GM19099 (cell line): ENCODE measurements around the gene HMX1.

Experiments used
- POLR2A ChIP-seq: IDR thresholded peaks from 3 replicates; pipeline ENCODE4 v1.6.1; 2011; ENCODE audit warnings: low read depth; ENCODE audit not compliant: insufficient read length; ENCODE audit errors: extremely low read depth

HMX1 gene

DNA sequence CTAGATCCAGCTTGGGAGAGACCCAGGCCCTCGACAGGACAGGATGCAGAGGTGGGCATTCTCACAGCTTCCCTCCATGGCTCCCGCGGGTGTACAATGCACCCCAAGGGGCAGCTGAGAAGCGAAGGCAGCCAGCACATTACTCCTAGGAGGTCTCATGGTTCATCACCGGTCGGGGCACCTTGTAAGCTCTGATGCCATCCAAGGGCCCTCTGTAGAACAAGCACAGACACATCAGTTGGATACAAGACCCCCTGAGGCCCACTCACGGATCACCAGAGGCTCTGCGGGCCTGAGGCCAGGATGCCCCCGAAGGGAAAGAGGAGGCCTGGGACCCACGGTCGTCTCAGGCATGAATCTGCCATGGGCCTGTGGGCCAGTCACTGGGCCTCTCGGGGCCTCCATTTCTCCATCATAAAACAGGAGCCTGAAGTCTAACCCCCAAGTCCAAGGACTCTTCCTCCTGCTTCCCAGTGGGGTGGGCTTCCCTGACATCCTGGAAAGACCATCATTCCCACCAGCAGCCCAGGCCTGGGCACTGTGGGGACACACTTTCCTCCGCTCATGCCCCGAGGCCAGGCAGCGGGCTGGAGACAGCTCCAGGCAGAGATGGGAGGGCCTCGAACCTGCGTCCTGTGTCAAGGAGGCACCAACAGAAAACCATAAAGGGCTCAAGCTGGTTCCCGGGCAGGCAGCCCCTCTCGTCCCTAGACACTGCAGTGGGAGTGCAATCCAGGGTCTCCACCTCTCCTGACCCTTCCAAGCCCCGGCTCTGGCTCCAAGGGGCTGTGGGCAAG is 20.1 kb downstream of the HMX1 start:
- no peak for TF ChIP-seq POLR2A

DNA sequence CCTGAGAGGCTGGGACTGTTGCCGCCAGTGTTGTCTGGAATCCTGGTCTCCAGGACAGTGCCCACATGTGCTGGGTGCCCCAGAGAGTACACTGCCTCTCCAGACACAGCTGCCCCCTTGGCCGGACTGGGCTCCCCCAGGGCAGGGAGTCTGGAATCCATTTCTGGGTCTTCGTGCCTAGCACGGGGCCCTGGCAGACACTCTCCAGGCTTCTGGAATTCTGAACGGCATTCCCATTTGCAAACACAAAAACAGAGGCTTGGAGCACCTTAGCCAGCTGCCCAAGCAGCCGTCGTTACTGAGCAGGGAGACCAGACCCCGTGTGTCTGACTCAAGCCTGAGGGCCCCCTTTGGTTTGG is 20.8 kb downstream of the HMX1 start:
- no peak for TF ChIP-seq POLR2A

DNA sequence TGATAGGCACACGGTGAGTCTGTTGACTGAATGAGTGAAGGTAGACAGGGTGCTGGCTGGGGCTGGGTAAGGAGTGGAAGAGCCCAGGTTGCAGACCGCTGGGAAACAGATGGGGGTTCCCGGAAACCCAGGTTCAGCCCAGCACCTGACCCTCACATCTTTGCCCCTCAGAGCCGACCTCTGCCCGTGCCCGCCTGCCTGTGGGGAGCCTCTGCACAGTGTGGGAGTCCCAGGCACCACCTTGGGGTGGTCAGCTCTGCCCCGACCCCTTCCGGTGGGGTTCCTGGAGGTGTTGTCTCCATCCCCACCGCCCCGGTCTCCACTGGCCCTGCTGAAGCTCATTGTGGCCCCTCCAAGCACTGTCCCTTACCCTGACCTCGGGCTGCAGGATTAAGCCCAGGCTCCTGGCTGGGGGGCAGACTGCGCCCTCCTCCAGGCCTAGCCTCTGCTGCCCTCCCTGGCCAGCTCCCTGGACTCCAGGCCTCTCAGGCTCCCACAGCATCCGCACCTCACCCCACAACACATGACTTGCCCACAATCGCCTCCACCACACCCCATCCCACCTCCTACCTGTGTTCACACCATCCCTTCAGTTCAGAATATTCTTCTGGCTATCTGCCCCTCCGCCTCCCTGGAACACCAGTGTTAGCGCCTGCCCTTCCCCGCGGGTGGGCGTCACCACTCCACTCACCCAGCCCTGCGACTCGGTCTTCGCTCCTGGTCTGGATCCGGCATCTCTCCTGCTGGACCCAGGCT is 21.4 kb downstream of the HMX1 start:
- no peak for TF ChIP-seq POLR2A

DNA sequence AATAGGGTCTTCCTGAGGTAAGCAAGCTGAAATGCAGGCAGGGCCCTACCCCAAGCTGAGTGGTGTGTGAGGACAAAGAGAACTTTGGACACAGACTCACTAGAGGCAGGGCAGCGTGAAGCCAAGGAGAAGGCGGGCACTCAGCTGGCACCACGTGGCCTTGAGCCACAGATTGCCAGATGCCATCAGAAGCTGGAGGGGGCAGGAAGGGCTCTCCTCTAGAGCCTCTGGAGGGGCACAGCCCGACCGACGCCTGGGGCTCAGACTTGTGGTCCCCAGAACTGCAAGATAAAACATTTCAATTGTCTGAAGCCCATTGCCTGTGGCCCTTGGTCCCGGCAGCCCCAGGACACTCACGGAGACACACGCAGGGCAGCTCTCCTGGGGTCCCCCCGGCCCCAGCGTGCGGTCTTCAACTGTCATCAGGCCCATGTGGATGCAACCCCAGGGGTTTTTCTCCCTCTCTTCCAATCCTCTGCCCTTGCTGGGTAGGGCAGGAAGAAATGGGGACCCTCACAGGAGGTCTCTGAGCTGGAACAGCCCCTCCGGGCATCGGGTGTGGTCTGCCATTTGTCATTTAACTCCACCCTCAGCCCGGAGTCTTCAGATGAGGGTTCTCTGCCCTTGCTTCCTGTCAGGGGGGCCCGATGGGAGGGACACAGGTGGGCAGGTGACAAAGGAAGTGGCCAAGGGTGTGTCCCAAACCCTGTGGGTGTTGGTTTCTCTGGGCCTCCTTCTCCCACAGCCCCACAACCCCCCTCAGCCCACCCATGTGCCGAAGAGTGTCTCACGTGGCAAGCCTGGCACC is 22.2 kb downstream of the HMX1 start:
- TF ChIP-seq POLR2A: no peak

DNA sequence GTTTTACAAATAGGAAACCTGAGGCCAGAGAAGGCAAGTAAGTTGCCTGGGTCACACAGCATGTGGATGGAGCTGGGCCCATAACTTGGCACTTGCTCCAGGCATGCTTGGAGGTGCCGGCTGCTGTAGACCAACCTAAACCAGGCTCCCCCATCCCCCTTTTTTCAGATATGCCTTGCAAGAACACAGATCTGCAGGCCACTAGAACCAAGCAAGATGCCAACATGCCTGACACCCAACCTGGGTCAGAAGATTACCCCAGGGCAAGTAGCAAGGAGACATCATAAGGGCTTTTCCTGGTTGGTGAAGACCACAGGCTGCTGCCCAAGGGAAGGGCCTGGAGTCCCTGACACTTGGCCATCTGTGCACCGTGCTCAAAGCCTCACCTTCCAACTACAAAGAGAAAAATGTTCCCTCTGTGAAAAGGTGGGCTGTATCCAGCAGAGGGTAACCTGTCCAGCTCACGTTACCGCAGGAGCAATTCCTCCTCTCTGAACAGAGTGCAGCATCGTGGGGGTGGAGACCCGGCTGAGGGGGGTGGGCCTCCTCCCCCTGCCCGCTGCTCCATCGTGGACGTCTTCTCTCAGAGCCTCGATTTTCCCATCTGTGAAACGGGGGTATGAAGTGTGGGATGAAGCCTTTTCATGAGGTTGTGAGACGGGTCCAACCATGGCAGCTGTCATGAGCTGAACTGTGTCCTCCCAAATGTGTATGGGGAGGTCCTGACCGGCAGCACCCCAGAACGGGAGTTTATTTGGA is 23.0 kb downstream of the HMX1 start:
- no peak for TF ChIP-seq POLR2A

DNA sequence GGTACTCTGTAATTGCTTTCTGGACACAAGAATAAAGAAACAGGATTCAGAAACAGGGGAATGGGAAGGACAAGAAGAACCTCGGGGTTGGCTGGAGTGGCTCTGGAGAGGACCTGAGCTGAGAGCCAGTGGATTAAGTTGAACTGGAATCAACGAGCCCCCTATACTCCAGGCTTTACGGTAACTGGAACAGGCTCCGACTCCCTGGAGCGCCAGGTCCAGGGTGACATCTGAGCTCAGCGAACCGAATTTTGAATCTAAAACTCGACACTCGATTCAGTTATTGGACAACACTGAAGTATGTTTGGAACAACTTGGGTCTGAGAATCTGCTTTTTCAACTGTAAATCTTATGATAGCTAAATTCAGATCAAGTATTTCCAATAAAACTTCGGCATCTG is 23.9 kb downstream of the HMX1 start:
- TF ChIP-seq POLR2A: no peak

DNA sequence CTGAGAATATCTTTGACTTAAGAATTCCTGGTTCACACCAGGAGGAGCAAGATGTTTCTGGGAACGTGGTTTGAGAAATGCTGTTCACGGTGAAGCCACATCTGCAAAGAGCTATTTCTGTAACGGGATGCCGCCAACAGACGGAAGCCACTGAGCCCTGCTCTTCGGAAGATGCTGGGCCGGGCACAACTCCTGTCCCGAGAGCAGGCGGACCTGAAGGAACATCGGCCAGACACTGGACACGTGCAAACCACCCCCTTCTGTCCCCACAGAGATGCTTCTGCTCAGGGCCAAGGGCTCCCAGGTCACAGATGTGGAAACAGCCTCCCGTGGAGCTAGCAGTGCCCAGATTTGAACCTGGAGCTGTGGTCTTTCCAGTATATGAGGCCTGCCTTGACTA is 24.3 kb downstream of the HMX1 start:
- no peak for TF ChIP-seq POLR2A

DNA sequence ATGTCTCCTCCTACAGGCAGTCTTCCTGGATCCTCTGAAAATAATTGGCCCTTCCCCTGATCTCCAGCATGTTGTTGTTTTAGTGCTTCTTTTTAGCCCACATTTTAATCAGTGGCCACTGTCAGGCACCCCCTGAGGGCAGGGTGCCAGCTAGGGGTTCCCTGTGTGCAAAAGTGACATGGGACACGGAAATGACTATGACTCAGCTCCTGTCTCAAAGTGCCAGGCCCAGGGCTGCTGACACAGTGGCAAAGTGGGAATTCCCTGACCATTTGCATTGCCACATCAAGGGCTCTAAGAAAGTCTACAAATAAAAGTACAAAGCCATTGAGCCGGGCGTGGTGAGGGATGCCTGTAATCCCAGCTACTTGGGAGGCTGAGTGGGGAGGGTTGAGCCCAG is 24.8 kb downstream of the HMX1 start:
- TF ChIP-seq POLR2A: no peak

DNA sequence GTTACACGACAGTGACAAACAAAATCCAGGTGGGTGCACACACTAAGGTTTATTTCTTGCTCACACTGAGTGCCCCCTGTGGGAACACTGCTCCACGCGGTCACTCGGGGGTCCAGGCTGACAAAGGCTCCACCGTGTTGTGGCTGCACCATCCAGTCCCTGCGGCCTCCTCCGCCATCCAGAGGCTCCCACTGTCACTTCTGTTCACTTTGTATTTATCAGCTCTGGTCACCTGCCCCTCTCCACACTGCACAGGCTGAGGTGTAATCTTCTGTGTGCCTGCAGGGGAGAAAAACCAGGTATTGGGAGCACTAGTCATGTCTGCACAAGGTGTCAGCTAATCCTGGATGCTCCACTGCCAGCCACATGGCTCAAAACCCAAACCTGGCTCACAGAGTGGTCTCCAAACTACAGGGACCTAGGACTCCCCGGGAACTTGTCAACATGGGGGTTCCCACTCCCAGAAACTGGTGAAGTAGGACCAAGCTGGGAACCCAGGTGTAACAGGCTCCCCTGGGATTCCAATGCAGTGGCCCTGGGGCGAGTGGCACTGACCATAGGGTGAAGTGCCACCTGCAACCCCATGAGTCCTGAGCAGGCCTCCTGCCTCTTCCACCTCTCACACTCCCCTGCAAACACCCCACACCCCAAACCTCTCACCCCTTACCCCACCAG is 25.5 kb downstream of the HMX1 start:
- no peak for TF ChIP-seq POLR2A

DNA sequence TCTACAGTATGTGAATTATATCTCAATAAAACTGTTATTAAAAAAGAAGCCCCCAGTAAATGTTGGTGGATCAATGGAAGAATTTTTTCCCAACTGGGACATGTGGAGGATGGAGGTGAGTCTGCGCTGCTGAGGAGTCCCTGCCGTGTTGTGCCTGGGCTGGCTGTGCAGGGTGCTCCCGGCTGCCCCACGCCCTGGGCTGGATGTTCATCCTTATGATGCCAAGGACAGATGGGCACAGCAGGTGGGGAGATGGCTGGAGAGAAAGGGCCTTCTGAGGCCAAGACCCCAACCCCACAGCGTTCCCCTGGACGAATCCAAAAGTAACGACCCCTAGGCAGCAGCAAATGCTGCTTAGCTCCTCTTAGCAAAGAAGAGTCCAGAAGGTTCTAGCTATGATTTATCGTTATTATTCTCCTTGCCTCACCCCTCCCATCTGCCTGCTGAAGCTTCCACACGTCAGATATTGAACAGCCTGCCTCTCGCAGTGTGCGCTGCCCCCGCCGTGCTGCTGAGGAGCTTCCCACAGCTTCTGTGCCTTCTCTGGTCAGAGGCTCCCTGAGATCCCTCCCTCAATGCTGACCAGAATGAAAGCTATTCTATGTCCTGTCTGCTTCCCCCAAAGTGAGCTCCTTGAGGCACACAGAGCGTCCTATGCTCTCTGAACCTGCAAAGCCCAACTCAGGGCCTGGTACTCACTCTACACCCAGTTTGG is 26.5 kb downstream of the HMX1 start:
- no peak for TF ChIP-seq POLR2A

DNA sequence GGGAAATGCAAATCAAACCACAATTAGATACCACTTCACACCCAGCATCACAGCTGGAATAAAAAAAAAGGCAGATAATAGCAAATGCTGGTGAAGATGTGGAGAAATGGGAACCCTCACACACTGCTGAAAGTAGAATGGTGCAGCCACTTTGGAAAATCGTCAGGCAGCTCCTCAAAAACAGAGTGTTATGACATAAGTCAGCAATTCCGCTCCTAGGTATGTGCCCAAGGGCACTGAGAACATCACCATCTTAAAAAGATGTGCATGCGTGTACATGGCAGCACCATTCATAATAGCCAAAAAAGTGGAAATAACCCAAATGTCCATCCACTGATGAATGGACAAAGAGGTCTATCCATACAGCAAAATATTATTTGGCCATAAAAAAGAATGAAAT is 28.0 kb downstream of the HMX1 start:
- no peak for TF ChIP-seq POLR2A

DNA sequence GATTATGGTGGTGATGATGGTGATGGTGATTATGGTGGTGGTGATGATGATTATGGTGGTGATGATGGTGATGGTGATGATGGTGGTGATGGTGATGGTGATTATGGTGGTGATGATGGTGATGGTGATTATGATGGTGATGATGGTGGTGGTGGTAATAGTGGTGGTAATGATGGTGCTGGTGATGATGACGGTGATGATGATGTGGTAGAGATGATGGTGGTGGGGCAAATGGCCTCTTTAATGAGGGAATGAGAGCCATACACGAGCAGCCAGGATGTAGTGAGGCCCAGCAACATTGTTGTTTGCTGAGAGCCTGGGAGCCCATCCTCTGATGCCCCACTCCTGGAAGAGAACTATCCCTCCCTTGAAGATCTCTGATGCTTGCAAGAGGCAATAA is 29.0 kb downstream of the HMX1 start:
- TF ChIP-seq POLR2A: no peak

DNA sequence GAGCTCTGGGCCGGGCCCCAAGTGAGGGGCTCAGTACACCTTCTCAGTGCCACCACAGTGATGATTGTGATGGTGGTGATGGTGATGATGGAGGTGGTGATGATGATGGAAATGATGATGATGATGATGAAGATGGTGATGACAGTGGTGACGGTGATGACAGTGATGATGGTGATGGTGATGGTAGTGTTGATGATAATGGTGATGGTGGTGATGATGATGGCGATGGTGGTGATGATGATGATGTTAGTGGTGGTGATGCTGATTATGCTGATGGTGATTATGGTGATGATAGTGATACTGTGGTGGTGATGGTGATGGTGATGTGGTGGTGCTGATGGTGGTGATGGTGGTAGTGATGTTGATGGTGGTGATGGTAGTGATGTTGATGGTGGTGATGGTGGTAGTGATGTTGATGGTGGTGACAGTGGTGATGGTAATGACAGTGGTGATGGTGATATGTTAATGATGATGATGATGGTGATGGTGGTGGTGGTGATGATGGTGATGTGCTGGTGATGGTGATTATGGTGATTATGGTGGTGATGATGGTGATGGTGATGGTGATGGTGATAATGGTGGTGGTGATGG is 29.9 kb downstream of the HMX1 start:
- TF ChIP-seq POLR2A: no peak
